K562 treated with DMSO at 1 percent for 12 hours (cell line): ENCODE measurements around the gene CWH43. TPM values are rescaled to one million over a fixed set of nuclear protein-coding genes. Genes with fewer than 3 reads are reported as not detected.

Source experiments
- total RNA-seq: library from RNA; unstranded; fragments of 300-600 nt; gene quantifications from 2 replicates; pipeline ENCODE4 v1.2.3, GENCODE V29; 2022; ENCODE audit not compliant: insufficient read depth

CWH43 gene
- not detected in 2 replicates for total RNA-seq

DNA sequence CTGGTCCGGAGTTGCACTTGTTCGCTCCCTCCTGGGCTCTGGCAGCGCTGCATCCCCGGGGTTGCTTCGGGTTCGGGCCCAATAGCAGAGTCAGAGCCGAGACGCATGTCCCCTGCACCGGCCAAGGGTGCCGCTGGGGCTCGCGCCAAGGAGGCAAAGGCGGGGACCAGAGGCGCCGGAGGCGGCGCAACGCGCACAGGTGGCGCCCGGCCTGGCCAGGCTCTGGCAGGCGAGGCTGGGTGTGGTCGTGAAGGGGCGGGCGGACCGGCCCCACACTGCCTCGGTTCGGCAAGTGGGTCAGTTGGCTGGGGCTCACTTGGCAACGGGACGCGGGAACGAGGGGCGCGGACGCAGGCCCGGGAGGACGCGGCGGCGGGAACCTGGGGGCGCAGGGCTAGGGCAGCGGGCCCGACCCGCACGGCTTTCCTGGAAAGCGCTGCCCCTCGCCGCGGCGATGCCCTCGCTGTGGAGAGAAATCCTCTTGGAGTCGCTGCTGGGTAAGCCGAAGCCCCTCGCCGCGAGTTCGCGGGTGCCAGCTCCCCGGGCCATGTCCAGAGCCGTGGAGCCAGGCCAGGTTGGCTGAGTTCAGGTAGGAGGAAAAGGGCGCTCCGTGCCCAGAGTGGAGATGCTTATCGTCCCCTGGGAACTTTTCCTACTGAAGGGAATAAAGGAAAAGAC lies at the start of gene CWH43:
Gene CWH43, plus strand, starts transcription at position 300 of the 678 bp plus-strand sequence. Its CDS starts 155 bp downstream, at position 455.

Other genes starting within 250 kb of the CWH43 start
- gene FRYL, start 206.0 kb upstream of the CWH43 start, total RNA-seq, result 5.0 and 31.8 TPM in 2 replicates
- 69.7 and 159 TPM in 2 replicates for gene OCIAD1, start 155.2 kb upstream of the CWH43 start, total RNA-seq
- gene OCIAD2, start 79.5 kb upstream of the CWH43 start, total RNA-seq, result not detected in 2 replicates